Transverse colon (tissue), 4 donors: Measurements from ENCODE around the gene G3BP2. TPM values are rescaled to one million over a fixed set of nuclear protein-coding genes. Genes with fewer than 3 reads are reported as not detected.
A peak's percentile ranks its signal among the peaks of the same experiment; 100 is the strongest.
"Not testable (repeated sequence)": the region's sequence is repeated elsewhere in the genome, so short reads cannot be mapped to it uniquely, and the experiment has no call there.

Source experiments
- DNase-seq: peaks from one replicate; pipeline ENCODE4 v3.0.0-alpha.2; 2019
- H3K27ac ChIP-seq, 4 donors: fragments of 200-600 bp; sonication (generic); 2 replicates each; pipeline ENCODE4 v1.5.1; 2016 to 2018; ENCODE audit warnings: inconsistent platforms in 4 of 4
- H3K27me3 ChIP-seq: fragments of 200-600 bp; sonication (generic); 2 replicates; pipeline ENCODE4 v1.5.1; 2017; ENCODE audit warnings: inconsistent platforms
- H3K36me3 ChIP-seq, 4 donors: fragments of 200-600 bp; sonication (generic); 2 replicates each; pipeline ENCODE4 v1.5.1; 2017 to 2019; ENCODE audit warnings: inconsistent platforms in 4 of 4
- H3K4me1 ChIP-seq, 4 donors: fragments of 200-600 bp; sonication (generic); 2 replicates each; pipeline ENCODE4 v1.5.1; 2017 to 2020; ENCODE audit warnings: inconsistent platforms in 4 of 4
- H3K4me3 ChIP-seq, 4 donors: fragments of 200-600 bp; sonication (generic); 1 replicate in 1 of 4; 2 replicates in 3 of 4; pipeline versions ENCODE4 v1.5.1 to v1.6.1; 2017 to 2019; ENCODE audit warnings: inconsistent platforms in 4 of 4
- H3K9me3 ChIP-seq, 2 donors: fragments of 200-600 bp; sonication (generic); 2 replicates each; pipeline ENCODE4 v1.5.1; 2017 to 2019; ENCODE audit warnings: inconsistent platforms in 2 of 2
- EP300 ChIP-seq: sonication (generic); formaldehyde crosslinking; IDR thresholded peaks from one replicate; pipeline ENCODE4 v1.6.1; 2017; ENCODE audit warnings: antibody characterized with exemption, low read depth
- POLR2A ChIP-seq: fragments of 450-650 bp; IDR thresholded peaks from one replicate; pipeline ENCODE4 v1.6.1; 2016; ENCODE audit warnings: antibody characterized with exemption, mild to moderate bottlenecking, moderate library complexity
- POLR2AphosphoS5 ChIP-seq, 3 donors: sonication (generic); formaldehyde crosslinking; IDR thresholded peaks; one replicate each; pipeline ENCODE4 v1.6.1; 2016; ENCODE audit warnings: antibody characterized with exemption in 3 of 3
- WGBS, 2 donors: methylation state at CpG; one replicate each; pipeline ENCODE4 v1.1.5; 2018; ENCODE audit warnings: low coverage in 1 of 2; 5-methylcytosine and 5-hydroxymethylcytosine counted together
- in situ Hi-C, 4 donors: fragments of 200-750 bp; cut with MboI; loops; one replicate each; pipeline versions ENCODE4 v1.15.0 to v1.15.1; 2017; ENCODE audit warnings: low sequenced_read_pairs in 3 of 4, low pct_ligation_motif_present in 1 of 4, low pct_unique_long_range_greater_than_20kb in 1 of 4
- intact Hi-C: fragments of 100-400 bp; cut with DNase I; formaldehyde crosslinking; loops from one replicate; pipeline ENCODE4 v1.15.1; 2023; ENCODE audit warnings: low total_unique reads
- total RNA-seq, 4 donors: library from RNA; depleted of rRNA; stranded (reverse); fragments of >200 nt; gene quantifications; one replicate each; pipeline ENCODE4 v1.1.0, GENCODE V29; 2016
- TF ChIP-seq, protein P1 (sequence below), 5 experiments: fragments of 200-600 bp in 3 of 5; fragments of 450-650 bp in 2 of 5; sonication (generic) in 3 of 5; IDR thresholded peaks; 1 replicate in 2 of 5; 2 replicates in 3 of 5; pipeline ENCODE4 v1.5.1; 2016 to 2017; ENCODE audit warnings: antibody characterized with exemption in 5 of 5, inconsistent platforms in 3 of 5, mild to moderate bottlenecking in 2 of 5, moderate library complexity in 1 of 5

Gene G3BP2
- total RNA-seq, 4 donors from 2014 or later, result 50.7 to 110 (median 88.0) TPM

GRCh38 chr4:75698963-75699228, 25.7 kb upstream of the G3BP2 start:
- Histone ChIP-seq H3K4me3 (no peak overlapping the region), H3K4me1 (peaks cover 4 to 34% (median 22%) of the 10 kb centered on the region in 4 donors), H3K9me3 (no peaks in the 10 kb centered on the region), H3K36me3 (no peaks in the 10 kb centered on the region), H3K27me3 (no peaks in the 10 kb centered on the region), H3K27ac (peak overlapping the region in 2 of 4 donors; percentile 17 to 47)
- in situ Hi-C loops, result no loop called here
- TF ChIP-seq POLR2A, result no peak
- no peak for TF ChIP-seq POLR2AphosphoS5 (IDR thresholded peaks at IDR 0.05)
- TF ChIP-seq EP300, result no peak
- TF ChIP-seq, protein P1, sequence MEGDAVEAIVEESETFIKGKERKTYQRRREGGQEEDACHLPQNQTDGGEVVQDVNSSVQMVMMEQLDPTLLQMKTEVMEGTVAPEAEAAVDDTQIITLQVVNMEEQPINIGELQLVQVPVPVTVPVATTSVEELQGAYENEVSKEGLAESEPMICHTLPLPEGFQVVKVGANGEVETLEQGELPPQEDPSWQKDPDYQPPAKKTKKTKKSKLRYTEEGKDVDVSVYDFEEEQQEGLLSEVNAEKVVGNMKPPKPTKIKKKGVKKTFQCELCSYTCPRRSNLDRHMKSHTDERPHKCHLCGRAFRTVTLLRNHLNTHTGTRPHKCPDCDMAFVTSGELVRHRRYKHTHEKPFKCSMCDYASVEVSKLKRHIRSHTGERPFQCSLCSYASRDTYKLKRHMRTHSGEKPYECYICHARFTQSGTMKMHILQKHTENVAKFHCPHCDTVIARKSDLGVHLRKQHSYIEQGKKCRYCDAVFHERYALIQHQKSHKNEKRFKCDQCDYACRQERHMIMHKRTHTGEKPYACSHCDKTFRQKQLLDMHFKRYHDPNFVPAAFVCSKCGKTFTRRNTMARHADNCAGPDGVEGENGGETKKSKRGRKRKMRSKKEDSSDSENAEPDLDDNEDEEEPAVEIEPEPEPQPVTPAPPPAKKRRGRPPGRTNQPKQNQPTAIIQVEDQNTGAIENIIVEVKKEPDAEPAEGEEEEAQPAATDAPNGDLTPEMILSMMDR (IDR thresholded peaks at IDR 0.05), result no peak
- no peak for DNase-seq
- WGBS, 2 donors, result 61 to 66% methylated on average over 2 of the region's 2 CpGs
- intact Hi-C loops, result no loop called here

DNA sequence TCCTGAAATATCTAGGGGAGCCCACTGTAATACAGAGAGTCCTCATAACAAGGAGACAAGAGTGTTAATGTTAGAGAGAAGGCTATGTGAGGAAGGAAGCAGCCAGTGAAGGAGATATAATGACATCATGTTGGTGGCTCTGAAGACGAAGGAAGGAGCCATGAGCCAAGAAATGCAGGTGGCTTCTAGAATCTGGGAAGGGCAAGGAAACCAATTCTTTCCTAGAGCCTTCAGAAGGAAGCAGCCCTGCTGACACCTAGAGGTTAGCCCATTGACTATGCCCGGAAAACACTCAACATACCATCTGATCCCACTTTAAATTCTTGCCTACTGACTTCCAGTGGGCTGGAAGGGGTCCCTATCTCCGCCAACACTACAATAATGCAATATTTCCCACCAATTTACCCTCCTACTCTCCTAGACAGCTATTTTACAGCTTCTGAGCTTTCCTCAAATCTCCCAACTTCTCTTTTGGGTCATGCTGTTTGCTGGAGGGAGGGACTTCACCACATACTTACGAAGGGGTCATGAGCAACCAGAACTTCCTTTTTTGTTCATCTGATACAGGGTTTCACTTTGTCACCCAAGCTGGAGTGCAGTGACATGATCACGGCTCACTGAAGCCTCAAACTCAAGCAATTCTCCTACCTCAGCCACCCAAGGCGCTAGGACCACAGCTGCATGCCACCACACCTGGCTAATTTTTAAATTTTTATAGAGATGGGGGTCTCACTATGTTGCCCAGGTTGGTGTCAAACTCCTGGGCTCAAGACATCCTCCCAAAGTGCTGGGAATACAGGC, 25.2 kb upstream of the G3BP2 start:
- Histone ChIP-seq H3K9me3 (no peaks in the 10 kb centered on the region), H3K4me1 (peaks cover 4 to 30% (median 17%) of the 10 kb centered on the region in 4 donors), H3K27ac (peak overlapping the region in 2 of 4 donors; percentile 17 to 47), H3K36me3 (no peaks in the 10 kb centered on the region), H3K4me3 (no peak overlapping the region), H3K27me3 (no peaks in the 10 kb centered on the region)
- intact Hi-C loops, result no loop called here
- in situ Hi-C loops, result no loop called here
- no peak for DNase-seq
- TF ChIP-seq EP300, result no peak
- TF ChIP-seq POLR2AphosphoS5 (IDR thresholded peaks at IDR 0.05), result no peak
- TF ChIP-seq, protein P1 (IDR thresholded peaks at IDR 0.05), result no peak
- no peak for TF ChIP-seq POLR2A
- WGBS, 2 donors, result 80 to 81% methylated on average over 4 to 6 of the region's 6 CpGs

DNA sequence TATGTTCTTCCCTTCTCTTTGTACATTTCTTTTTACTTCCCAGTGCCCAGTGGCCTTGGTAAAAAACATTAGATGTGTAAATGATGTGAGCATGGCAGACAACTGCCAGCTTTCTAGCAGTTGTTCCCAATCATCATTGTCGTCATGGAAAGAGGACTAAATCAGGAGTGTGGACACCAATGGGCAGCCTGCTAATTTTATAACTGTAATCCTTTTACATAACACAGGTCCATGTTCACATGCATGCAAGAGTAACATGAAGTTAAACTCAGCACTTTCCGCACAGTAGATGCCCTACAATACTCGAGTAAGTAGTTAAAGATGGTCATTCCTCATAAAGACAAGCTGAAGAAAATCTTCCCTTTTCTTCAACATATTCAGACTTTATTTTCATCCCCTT, 23.4 kb upstream of the G3BP2 start:
- Histone ChIP-seq H3K27me3 (no peaks in the 10 kb centered on the region), H3K36me3 (no peaks in the 10 kb centered on the region), H3K9me3 (no peaks in the 10 kb centered on the region), H3K4me1 (peaks cover 4 to 17% (median 9%) of the 10 kb centered on the region in 4 donors), H3K4me3 (no peak overlapping the region), H3K27ac (peak overlapping the region; percentile 30 to 75 (median 57))
- in situ Hi-C loops, result no loop called here
- intact Hi-C loops, result no loop called here
- 46 to 62% methylated on average over 3 of the region's 3 CpGs for WGBS, 2 donors
- TF ChIP-seq EP300 (no peak), POLR2AphosphoS5 (IDR thresholded peaks at IDR 0.05) (no peak), POLR2A (no peak)
- TF ChIP-seq, protein P1 (IDR thresholded peaks at IDR 0.05), result no peak
- DNase-seq, result no peak

- Histone ChIP-seq H3K9me3 (no peaks in the 10 kb centered on the region), H3K36me3 (no peaks in the 10 kb centered on the region), H3K4me3 (no peak overlapping the region), H3K27ac (peak overlapping the region; percentile 30 to 75 (median 57)), H3K4me1 (peaks cover 4 to 17% (median 9%) of the 10 kb centered on the region in 4 donors), H3K27me3 (no peaks in the 10 kb centered on the region)
- 19% methylated on average over 3 of the region's 3 CpGs; no CpG with 5 or more reads in 1 of the 2 donors for WGBS, 2 donors
- TF ChIP-seq, protein P1 (IDR thresholded peaks at IDR 0.05), result no peak
- TF ChIP-seq POLR2A, result no peak
- no peak for TF ChIP-seq POLR2AphosphoS5 (IDR thresholded peaks at IDR 0.05)
- no peak for TF ChIP-seq EP300
- in situ Hi-C loops (no loop called here), intact Hi-C loops (no loop called here)
- peak; percentile 60 for DNase-seq
Observed at GRCh38 chr4:75696071-75696470, 22.9 kb upstream of the G3BP2 start.

DNA sequence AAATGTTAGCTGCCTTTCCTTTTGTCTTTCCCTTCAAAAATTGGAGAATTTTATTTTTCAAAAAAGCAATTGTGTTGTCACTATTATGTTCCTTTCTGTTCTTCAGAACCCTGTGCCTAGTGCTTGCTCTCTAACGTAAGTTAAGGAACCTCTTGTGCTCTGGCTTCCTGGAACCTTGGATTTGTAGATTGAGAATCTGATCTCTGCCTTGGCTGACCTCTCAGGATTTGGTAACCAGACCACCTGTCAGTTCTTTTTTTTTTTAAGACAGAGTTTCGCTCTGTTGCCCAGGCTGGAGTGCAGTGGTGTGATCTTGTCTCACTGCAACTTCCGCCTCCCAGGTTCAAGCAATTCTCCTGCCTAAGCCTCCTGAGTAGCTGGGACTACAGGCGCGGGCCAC, 18.9 kb upstream of the G3BP2 start:
- H3K4me3 ChIP-seq, H3K9me3 ChIP-seq, intact Hi-C loops, DNase-seq, in situ Hi-C loops, H3K27me3 ChIP-seq, H3K36me3 ChIP-seq, H3K27ac ChIP-seq: not testable (repeated sequence)
- 99 to 100% methylated on average over 1 to 5 of the region's 5 CpGs for WGBS, 2 donors
- H3K4me1 ChIP-seq, result peaks cover 4 to 17% (median 9%) of the 10 kb centered on the region in 4 donors

GRCh38 chr4:75687125-75687524, 13.9 kb upstream of the G3BP2 start:
- DNase-seq, H3K27ac ChIP-seq, H3K4me3 ChIP-seq, H3K9me3 ChIP-seq, H3K36me3 ChIP-seq, in situ Hi-C loops, intact Hi-C loops, H3K4me1 ChIP-seq, H3K27me3 ChIP-seq: not testable (repeated sequence)
- whole genome bisulfite sequencing, 2 donors, result 96 to 100% methylated on average over 1 of the region's 1 CpG
